ENCODE measurements around the gene IDH3G. TPM values are rescaled to one million over a fixed set of nuclear protein-coding genes. Genes with fewer than 3 reads are reported as not detected.

Gene IDH3G
- total and polyA plus RNA-seq, 2 of the 8 experiments (the other 6 are each of a cell fraction or from before 2014, with no cell fraction given): 39.4 to 66.7 TPM

DNA sequence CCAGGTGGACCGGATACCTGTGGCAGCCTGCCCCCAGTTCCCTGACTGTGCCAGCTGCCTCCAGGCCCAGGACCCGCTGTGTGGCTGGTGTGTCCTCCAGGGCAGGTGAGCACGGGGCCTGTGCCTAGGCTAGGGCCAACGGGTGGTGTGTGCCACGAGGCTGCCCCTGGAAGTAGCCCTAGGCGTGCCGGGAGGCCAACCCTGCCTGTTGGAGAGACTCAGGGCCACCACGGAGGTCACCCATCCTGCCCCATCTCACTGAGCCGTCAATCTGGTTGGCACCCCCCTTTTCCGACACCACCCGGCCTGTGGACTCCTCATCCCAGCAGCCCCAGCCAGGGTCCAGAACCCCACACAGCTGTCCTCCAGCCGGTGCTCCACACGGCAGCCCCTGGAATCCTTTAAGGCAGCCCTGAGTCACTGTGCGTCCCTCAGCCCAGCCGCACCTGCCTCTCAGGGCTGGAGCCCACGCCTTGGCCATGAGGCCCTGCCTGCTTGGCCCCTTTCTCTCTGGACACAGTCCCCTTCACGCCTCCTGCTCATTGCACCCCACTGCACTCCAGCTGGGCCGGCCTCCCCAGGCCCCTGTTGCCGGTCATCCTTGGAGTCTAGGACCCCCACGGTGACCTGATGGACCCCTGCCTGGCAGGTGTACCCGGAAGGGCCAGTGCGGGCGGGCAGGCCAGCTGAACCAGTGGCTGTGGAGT is 24.9 kb downstream of the IDH3G start:
- no peak overlapping the region for H4K91ac ChIP-seq (replicated peaks; ENCODE audit: insufficient read length, low read length)
- H3K79me1 ChIP-seq (ENCODE audit: low read depth, low read length): no peaks in the 10 kb centered on the region
- no peaks in the 10 kb centered on the region for H3K23me2 ChIP-seq (ENCODE audit: low read depth, low read length)
- no peak overlapping the region for H3K4me3 ChIP-seq (ENCODE audit: extremely low read depth in 1 of 4, insufficient read depth in 2 of 4, low read depth in 3 of 4, low read length in 4 of 4)
- no peaks in the 10 kb centered on the region for H3K36me3 ChIP-seq (ENCODE audit: control insufficient read depth in 2 of 4, insufficient read depth in 4 of 4, low read length in 3 of 4)
- no peak overlapping the region for H3K4me2 ChIP-seq (ENCODE audit: insufficient read depth in 1 of 2, low read depth in 2 of 2, low read length in 2 of 2)
- H2BK5ac ChIP-seq (ENCODE audit: low read depth, low read length): no peak overlapping the region
- no peak overlapping the region for H2AFZ ChIP-seq (ENCODE audit: low read length)
- no peak overlapping the region for H2BK20ac ChIP-seq (ENCODE audit: low read length)
- H2BK15ac ChIP-seq (ENCODE audit: low read length): no peak overlapping the region
- DNase-seq (ENCODE audit: low read depth in 1 of 2, low spot score in 2 of 2) (no peak), FAIRE-seq (no peak)
- no peaks in the 10 kb centered on the region for H3K79me2 ChIP-seq (ENCODE audit: control insufficient read depth in 1 of 2, insufficient read depth in 2 of 2, low read length in 2 of 2)
- ChIA-PET CTCF (ENCODE audit: partially characterized antibody) (interaction anchor here (0.6 kb wide), 1 partner anchor 176 kb away, joined by 3 read pairs; no protein-coding TSS in a partner anchor), POLR2A (ENCODE audit: partially characterized antibody) (interaction anchor here (1.1 kb wide), 1 partner anchor 12 kb away, joined by 3 read pairs; no protein-coding TSS in a partner anchor)
- H3K23ac ChIP-seq (ENCODE audit: insufficient read length): no peak overlapping the region
- H3K14ac ChIP-seq (ENCODE audit: insufficient read length): no peak overlapping the region
- TF ChIP-seq POU5F1 (IDR thresholded peaks at IDR 0.05; ENCODE audit: low read depth, low read length) (no peak), BRCA1 (IDR thresholded peaks at IDR 0.05; ENCODE audit: low read depth, low read length) (no peak), SUZ12 (IDR thresholded peaks at IDR 0.05; ENCODE audit: low read length) (no peak), JUN (IDR thresholded peaks at IDR 0.05; ENCODE audit: low read depth, low read length) (no peak), TAF7 (optimal IDR thresholded peaks at IDR 0.05; ENCODE audit: borderline replicate concordance, low read depth, low read length) (no peak), RXRA (IDR thresholded peaks at IDR 0.05; ENCODE audit: insufficient read depth, low read depth, low read length) (no peak), HDAC6 (IDR thresholded peaks at IDR 0.05; ENCODE audit: low read depth, low read length) (no peak), FOSL1 (IDR thresholded peaks at IDR 0.05; ENCODE audit: insufficient read depth, low read depth, low read length) (no peak), SIRT6 (IDR thresholded peaks at IDR 0.05; ENCODE audit: low read length) (no peak), TCF12 (IDR thresholded peaks at IDR 0.05; ENCODE audit: low read depth, low read length) (no peak), POLR2AphosphoS5 (IDR thresholded peaks at IDR 0.05; ENCODE audit: low read depth, low read length) (no peak)
- no peak overlapping the region for H3K27ac ChIP-seq (ENCODE audit: low read depth, low read length)
- H2BK120ac ChIP-seq (replicated peaks; ENCODE audit: low read depth, low read length): no peak overlapping the region
- no peak overlapping the region for H2BK12ac ChIP-seq (ENCODE audit: low read depth, low read length)
- H4K20me1 ChIP-seq (replicated peaks in 1 of 2; ENCODE audit: control insufficient read depth in 1 of 2, insufficient read depth in 2 of 2, low read length in 2 of 2): no peaks in the 10 kb centered on the region
- no peaks in the 10 kb centered on the region for H3K27me3 ChIP-seq (replicated peaks in 1 of 4; ENCODE audit: control insufficient read depth in 3 of 4, extremely low read depth in 1 of 4, insufficient read depth in 3 of 4, low read length in 3 of 4)
- WGBS, 2 experiments (ENCODE audit: extremely low coverage in 1 of 2, insufficient coverage in 1 of 2, insufficient read length in 1 of 2, insufficient replicate concordance in 2 of 2, low coverage in 1 of 2, low lambda C conversion rate in 2 of 2, missing lambda C conversion rate in 1 of 2): 91% methylated on average over 19 of the region's 23 CpGs; no CpG with 5 or more reads in 1 of the 2 experiments
- no peak overlapping the region for H3K56ac ChIP-seq (replicated peaks; ENCODE audit: insufficient read length, low read depth, low read length)
- H4K5ac ChIP-seq (ENCODE audit: insufficient read length, low read depth, low read length): no peak overlapping the region
- H2AK5ac ChIP-seq (ENCODE audit: low read depth, low read length): no peak overlapping the region
- H3K18ac ChIP-seq (ENCODE audit: extremely low read depth, low read length): no peak overlapping the region
- peaks cover 0 to 5% (median 2%) of the 10 kb centered on the region in 4 experiments; a peak in 5 of 7 replicates for H3K4me1 ChIP-seq (replicated peaks in 1 of 4; ENCODE audit: control insufficient read depth in 3 of 4, insufficient read depth in 4 of 4, low read length in 3 of 4)
- H4K8ac ChIP-seq (ENCODE audit: extremely low read depth, insufficient read depth, low read length): no peak overlapping the region
- no peak overlapping the region for H3K9ac ChIP-seq (replicated peaks in 1 of 4; ENCODE audit: extremely low read depth in 1 of 4, low read depth in 3 of 4, low read length in 3 of 4)
- no peaks in the 10 kb centered on the region for H3K9me3 ChIP-seq (ENCODE audit: insufficient read depth in 2 of 2, low read depth in 1 of 2, low read length in 1 of 2)
- no peak overlapping the region for H3K4ac ChIP-seq (replicated peaks; ENCODE audit: insufficient read length, low read depth, low read length)

Data from H1 (cell line).